ENCODE measurements around the gene MLX. TPM values are rescaled to one million over a fixed set of nuclear protein-coding genes. Genes with fewer than 3 reads are reported as not detected.

The MLX gene
- total and polyA plus RNA-seq, 2 of the 8 experiments (the other 6 are each of a cell fraction or from before 2014, with no cell fraction given) = 27.0 to 27.5 TPM

GRCh38 chr17:42538482-42538881 is 28.4 kb upstream of the MLX start:
- H3K27ac ChIP-seq (ENCODE audit: low read depth, low read length) = no peak overlapping the region
- H2BK15ac ChIP-seq (ENCODE audit: low read length) = no peak overlapping the region
- 95% methylated on average over 14 of the region's 14 CpGs; no CpG with 5 or more reads in 1 of the 2 experiments for WGBS, 2 experiments (ENCODE audit: extremely low coverage in 1 of 2, insufficient coverage in 1 of 2, insufficient read length in 1 of 2, insufficient replicate concordance in 2 of 2, low coverage in 1 of 2, low lambda C conversion rate in 2 of 2, missing lambda C conversion rate in 1 of 2)
- no peak overlapping the region for H3K4ac ChIP-seq (replicated peaks; ENCODE audit: insufficient read length, low read depth, low read length)
- H4K5ac ChIP-seq (ENCODE audit: insufficient read length, low read depth, low read length) = no peak overlapping the region
- peaks cover 0 to 11% (median 6%) of the 10 kb centered on the region in 4 experiments; a peak in 4 of 8 replicates for H3K36me3 ChIP-seq (ENCODE audit: control insufficient read depth in 2 of 4, insufficient read depth in 4 of 4, low read length in 3 of 4)
- H3K27me3 ChIP-seq (replicated peaks in 1 of 4; ENCODE audit: control insufficient read depth in 3 of 4, extremely low read depth in 1 of 4, insufficient read depth in 3 of 4, low read length in 3 of 4) = no peaks in the 10 kb centered on the region
- no peak overlapping the region for H3K56ac ChIP-seq (replicated peaks; ENCODE audit: insufficient read length, low read depth, low read length)
- H2AK5ac ChIP-seq (ENCODE audit: low read depth, low read length) = no peak overlapping the region
- ChIA-PET CTCF (ENCODE audit: partially characterized antibody) (interaction anchor here (5.1 kb wide), 1 partner anchor 10 kb away, joined by 28 read pairs; no protein-coding TSS in a partner anchor), POLR2A (ENCODE audit: partially characterized antibody) (interaction anchor here (0.6 to 4.3 kb wide), 4 partner anchors 9 to 157 kb away, joined by 3 to 43 read pairs (median 4); no protein-coding TSS in a partner anchor)
- H2BK20ac ChIP-seq (ENCODE audit: low read length) = no peak overlapping the region
- no peak overlapping the region for H3K18ac ChIP-seq (ENCODE audit: extremely low read depth, low read length)
- peaks cover 0 to 15% (median 13%) of the 10 kb centered on the region in 4 experiments; a peak in 6 of 7 replicates for H3K4me1 ChIP-seq (replicated peaks in 1 of 4; ENCODE audit: control insufficient read depth in 3 of 4, insufficient read depth in 4 of 4, low read length in 3 of 4)
- no peak overlapping the region for H2AFZ ChIP-seq (ENCODE audit: low read length)
- H3K9ac ChIP-seq (replicated peaks in 1 of 4; ENCODE audit: extremely low read depth in 1 of 4, low read depth in 3 of 4, low read length in 3 of 4) = no peak overlapping the region
- H2BK5ac ChIP-seq (ENCODE audit: low read depth, low read length) = no peak overlapping the region
- H4K91ac ChIP-seq (replicated peaks; ENCODE audit: insufficient read length, low read length) = no peak overlapping the region
- FAIRE-seq (no peak), DNase-seq (ENCODE audit: low read depth in 1 of 2, low spot score in 2 of 2) (no peak)
- no peak overlapping the region for H3K4me3 ChIP-seq (ENCODE audit: extremely low read depth in 1 of 4, insufficient read depth in 2 of 4, low read depth in 3 of 4, low read length in 4 of 4)
- no peaks in the 10 kb centered on the region for H3K9me3 ChIP-seq (ENCODE audit: insufficient read depth in 2 of 2, low read depth in 1 of 2, low read length in 1 of 2)
- no peaks in the 10 kb centered on the region for H3K79me2 ChIP-seq (ENCODE audit: control insufficient read depth in 1 of 2, insufficient read depth in 2 of 2, low read length in 2 of 2)
- H2BK12ac ChIP-seq (ENCODE audit: low read depth, low read length) = no peak overlapping the region
- H4K8ac ChIP-seq (ENCODE audit: extremely low read depth, insufficient read depth, low read length) = no peak overlapping the region
- H3K23ac ChIP-seq (ENCODE audit: insufficient read length) = no peak overlapping the region
- no peak overlapping the region for H3K4me2 ChIP-seq (ENCODE audit: insufficient read depth in 1 of 2, low read depth in 2 of 2, low read length in 2 of 2)
- no peak overlapping the region for H2BK120ac ChIP-seq (replicated peaks; ENCODE audit: low read depth, low read length)
- no peak overlapping the region for H3K14ac ChIP-seq (ENCODE audit: insufficient read length)
- peaks cover 1 to 2% of the 10 kb centered on the region in 2 experiments for H4K20me1 ChIP-seq (replicated peaks in 1 of 2; ENCODE audit: control insufficient read depth in 1 of 2, insufficient read depth in 2 of 2, low read length in 2 of 2)
- peaks cover 9% of the 10 kb centered on the region for H3K23me2 ChIP-seq (ENCODE audit: low read depth, low read length)
- H3K79me1 ChIP-seq (ENCODE audit: low read depth, low read length) = no peaks in the 10 kb centered on the region; the same call in 1 of the 2 replicates
- TF ChIP-seq MAFK (IDR thresholded peaks at IDR 0.05; ENCODE audit: low read depth, low read length) (no peak), CHD1 (IDR thresholded peaks at IDR 0.05; ENCODE audit: low read depth, low read length) (no peak), RAD21 (IDR thresholded peaks at IDR 0.05 in 1 of 2, conservative IDR thresholded peaks at IDR 0.05 in 1 of 2; ENCODE audit: low read depth in 2 of 2, low read length in 2 of 2) (no peak), BCL11A (IDR thresholded peaks at IDR 0.05; ENCODE audit: low read depth in 2 of 2, low read length in 2 of 2) (no peak), TCF12 (IDR thresholded peaks at IDR 0.05; ENCODE audit: low read depth, low read length) (no peak), EZH2 (IDR thresholded peaks at IDR 0.05; ENCODE audit: low read depth, low read length, severe bottlenecking) (no peak), GABPA (IDR thresholded peaks at IDR 0.05; ENCODE audit: borderline replicate concordance, insufficient read depth, low read length) (no peak), TBP (IDR thresholded peaks at IDR 0.05; ENCODE audit: low read depth, low read length) (no peak), NANOG (IDR thresholded peaks at IDR 0.05; ENCODE audit: insufficient read depth, low read depth, low read length, poor library complexity, severe bottlenecking) (no peak), SP2 (IDR thresholded peaks at IDR 0.05; ENCODE audit: low read length) (no peak), FOSL1 (IDR thresholded peaks at IDR 0.05; ENCODE audit: insufficient read depth, low read depth, low read length) (no peak), KDM5A (IDR thresholded peaks at IDR 0.05; ENCODE audit: low read length) (no peak)
- TF ChIP-seq, protein P1, sequence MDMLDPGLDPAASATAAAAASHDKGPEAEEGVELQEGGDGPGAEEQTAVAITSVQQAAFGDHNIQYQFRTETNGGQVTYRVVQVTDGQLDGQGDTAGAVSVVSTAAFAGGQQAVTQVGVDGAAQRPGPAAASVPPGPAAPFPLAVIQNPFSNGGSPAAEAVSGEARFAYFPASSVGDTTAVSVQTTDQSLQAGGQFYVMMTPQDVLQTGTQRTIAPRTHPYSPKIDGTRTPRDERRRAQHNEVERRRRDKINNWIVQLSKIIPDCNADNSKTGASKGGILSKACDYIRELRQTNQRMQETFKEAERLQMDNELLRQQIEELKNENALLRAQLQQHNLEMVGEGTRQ (IDR thresholded peaks at IDR 0.05; ENCODE audit: low read length) = no peak
